SK-N-SH treated with all-trans-retinoic acid at 6 μM for 48 hours (cell line): ENCODE data around the gene CCDC170.
"Not testable (repeated sequence)": the region's sequence is repeated elsewhere in the genome, so short reads cannot be mapped to it uniquely, and the experiment has no call there.

Experiments used
- ATAC-seq: fragments of 200-7000 bp; cut with Tn5 transposase; 3 replicates; pipeline ENCODE4 v1.9.1; 2020; ENCODE audit warnings: mild to moderate bottlenecking, moderate library complexity
- ARNTL ChIP-seq: fragments of 450-650 bp; formaldehyde crosslinking; IDR thresholded peaks from 2 replicates; pipeline ENCODE4 v1.5.0; 2020; ENCODE audit warnings: low read depth, mild to moderate bottlenecking, moderate library complexity, borderline replicate concordance
- BACH2 ChIP-seq: fragments of 250-450 bp; sonication (Bioruptor Pico); IDR thresholded peaks from 2 replicates; pipeline ENCODE4 v1.9.0; 2021; ENCODE audit warnings: mild to moderate bottlenecking, borderline replicate concordance
- CSDC2 ChIP-seq: fragments of 250-450 bp; sonication (Bioruptor Pico); IDR thresholded peaks from 2 replicates; pipeline ENCODE4 v1.5.0; 2020; ENCODE audit warnings: mild to moderate bottlenecking, moderate library complexity
- ESRRG ChIP-seq: fragments of 250-450 bp; sonication (Bioruptor Pico); IDR thresholded peaks from 2 replicates; pipeline ENCODE4 v1.6.1; 2021; ENCODE audit warnings: mild to moderate bottlenecking
- GLIS3 ChIP-seq: fragments of 250-450 bp; sonication (Bioruptor Pico); IDR thresholded peaks from 2 replicates; pipeline ENCODE4 v1.5.0; 2020; ENCODE audit warnings: mild to moderate bottlenecking, moderate library complexity
- ISL1 ChIP-seq: fragments of 250-450 bp; sonication (Bioruptor Pico); IDR thresholded peaks from 2 replicates; pipeline ENCODE4 v2.1.2; 2022; ENCODE audit warnings: mild to moderate bottlenecking, moderate library complexity
- OSR1 ChIP-seq: fragments of 250-450 bp; sonication (Bioruptor Pico); IDR thresholded peaks from 2 replicates; pipeline ENCODE4 v1.8.0; 2022; ENCODE audit warnings: moderate library complexity, mild to moderate bottlenecking, inconsistent platforms
- POU6F1 ChIP-seq: fragments of 250-450 bp; sonication (Bioruptor Pico); IDR thresholded peaks from 2 replicates; pipeline ENCODE4 v1.8.0; 2021; ENCODE audit warnings: low read depth, mild to moderate bottlenecking, moderate library complexity, borderline replicate concordance
- PPARA ChIP-seq: fragments of 250-450 bp; sonication (Bioruptor Pico); IDR thresholded peaks from 2 replicates; pipeline ENCODE4 v1.5.0; 2020; ENCODE audit warnings: mild to moderate bottlenecking, borderline replicate concordance
- RARB ChIP-seq: fragments of 250-450 bp; sonication (Bioruptor Pico); IDR thresholded peaks from 2 replicates; pipeline ENCODE4 v1.8.0; 2021; ENCODE audit warnings: mild to moderate bottlenecking, moderate library complexity
- SNAI2 ChIP-seq: fragments of 250-450 bp; sonication (Bioruptor Pico); IDR thresholded peaks from 2 replicates; pipeline ENCODE4 v1.5.0; 2020; ENCODE audit warnings: mild to moderate bottlenecking, moderate library complexity
- TCF4 ChIP-seq: fragments of 250-450 bp; sonication (Bioruptor Pico); IDR thresholded peaks from 2 replicates; pipeline ENCODE4 v1.8.0; 2021; ENCODE audit warnings: mild to moderate bottlenecking, moderate library complexity, borderline replicate concordance
- TOX ChIP-seq: fragments of 250-450 bp; sonication (Bioruptor Pico); IDR thresholded peaks from 2 replicates; pipeline ENCODE4 v1.8.0; 2021; ENCODE audit warnings: mild to moderate bottlenecking, moderate library complexity, borderline replicate concordance
- TSHZ2 ChIP-seq: fragments of 250-450 bp; sonication (Bioruptor Pico); IDR thresholded peaks from 2 replicates; pipeline ENCODE4 v1.5.0; 2020; ENCODE audit warnings: mild to moderate bottlenecking, moderate library complexity
- ZC3H10 ChIP-seq: fragments of 250-450 bp; sonication (Bioruptor Pico); IDR thresholded peaks from 2 replicates; pipeline ENCODE4 v1.5.1; 2021; ENCODE audit warnings: mild to moderate bottlenecking, moderate library complexity
- ZFP3 ChIP-seq: fragments of 250-450 bp; sonication (Bioruptor Pico); IDR thresholded peaks from 2 replicates; pipeline ENCODE4 v1.5.0; 2020; ENCODE audit warnings: mild to moderate bottlenecking, moderate library complexity
- ZFP30 ChIP-seq: fragments of 450-650 bp; formaldehyde crosslinking; IDR thresholded peaks from 2 replicates; pipeline ENCODE4 v1.5.0; 2022; ENCODE audit warnings: mild to moderate bottlenecking, moderate library complexity
- ZNF70 ChIP-seq: fragments of 450-650 bp; formaldehyde crosslinking; IDR thresholded peaks from 2 replicates; pipeline ENCODE4 v1.5.0; 2020; ENCODE audit warnings: mild to moderate bottlenecking, moderate library complexity
- ZNF8 ChIP-seq: fragments of 450-650 bp; formaldehyde crosslinking; IDR thresholded peaks from 2 replicates; pipeline ENCODE4 v1.5.0; 2020; ENCODE audit warnings: mild to moderate bottlenecking, moderate library complexity
- TF ChIP-seq, protein P1 (sequence below): fragments of 250-450 bp; sonication (Bioruptor Pico); IDR thresholded peaks from 2 replicates; pipeline ENCODE4 v1.5.1; 2021; ENCODE audit warnings: mild to moderate bottlenecking, moderate library complexity
- TF ChIP-seq, protein P2 (sequence below): fragments of 250-450 bp; sonication (Bioruptor Pico); IDR thresholded peaks from 2 replicates; pipeline ENCODE4 v1.5.1; 2020; ENCODE audit warnings: low read depth, mild to moderate bottlenecking, moderate library complexity

The CCDC170 gene

GRCh38 chr6:151451417-151451949 is 42.3 kb upstream of the CCDC170 start:
- TF ChIP-seq ZC3H10 (CRISPR knock-in tag) (no peak), PPARA (CRISPR knock-in tag) (no peak)
- TF ChIP-seq, protein P1, sequence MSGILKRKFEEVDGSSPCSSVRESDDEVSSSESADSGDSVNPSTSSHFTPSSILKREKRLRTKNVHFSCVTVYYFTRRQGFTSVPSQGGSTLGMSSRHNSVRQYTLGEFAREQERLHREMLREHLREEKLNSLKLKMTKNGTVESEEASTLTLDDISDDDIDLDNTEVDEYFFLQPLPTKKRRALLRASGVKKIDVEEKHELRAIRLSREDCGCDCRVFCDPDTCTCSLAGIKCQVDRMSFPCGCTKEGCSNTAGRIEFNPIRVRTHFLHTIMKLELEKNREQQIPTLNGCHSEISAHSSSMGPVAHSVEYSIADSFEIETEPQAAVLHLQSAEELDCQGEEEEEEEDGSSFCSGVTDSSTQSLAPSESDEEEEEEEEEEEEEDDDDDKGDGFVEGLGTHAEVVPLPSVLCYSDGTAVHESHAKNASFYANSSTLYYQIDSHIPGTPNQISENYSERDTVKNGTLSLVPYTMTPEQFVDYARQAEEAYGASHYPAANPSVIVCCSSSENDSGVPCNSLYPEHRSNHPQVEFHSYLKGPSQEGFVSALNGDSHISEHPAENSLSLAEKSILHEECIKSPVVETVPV (CRISPR knock-in tag): peak; percentile 46; the same call in 1 of the 2 replicates
- TF ChIP-seq, all 23 proteins: peak for 1
- ATAC-seq: no peak

- TF ChIP-seq ZNF70 (CRISPR knock-in tag) (peak; percentile 29; the same call in 1 of the 2 replicates), TCF4 (CRISPR knock-in tag) (peak; percentile 17; the same call in 1 of the 2 replicates), ZNF8 (CRISPR knock-in tag) (no peak)
- ATAC-seq: peak; percentile 98
These were observed 41.7 kb upstream of the CCDC170 start, which contains the start of gene RMND1 for GRCh38 chr6:151451950-151452749. Gene RMND1 (minus strand): TSS chr6:151452126. CDS start chr6:151445811, 6,315 bp downstream.

- TF ChIP-seq TSHZ2 (CRISPR knock-in tag) (no peak), ZFP3 (no peak), ARNTL (no peak), CSDC2 (CRISPR knock-in tag) (no peak), TOX (CRISPR knock-in tag) (no peak), RARB (no peak), SNAI2 (CRISPR knock-in tag) (no peak), ESRRG (CRISPR knock-in tag) (no peak), OSR1 (CRISPR knock-in tag) (no peak), GLIS3 (CRISPR knock-in tag) (no peak), ZNF8 (CRISPR knock-in tag) (no peak), BACH2 (CRISPR knock-in tag) (no peak), PPARA (CRISPR knock-in tag) (no peak), ZFP30 (CRISPR knock-in tag) (no peak), TCF4 (CRISPR knock-in tag) (no peak), POU6F1 (no peak), ISL1 (CRISPR knock-in tag) (no peak), ZC3H10 (CRISPR knock-in tag) (no peak)
- TF ChIP-seq, protein P2, sequence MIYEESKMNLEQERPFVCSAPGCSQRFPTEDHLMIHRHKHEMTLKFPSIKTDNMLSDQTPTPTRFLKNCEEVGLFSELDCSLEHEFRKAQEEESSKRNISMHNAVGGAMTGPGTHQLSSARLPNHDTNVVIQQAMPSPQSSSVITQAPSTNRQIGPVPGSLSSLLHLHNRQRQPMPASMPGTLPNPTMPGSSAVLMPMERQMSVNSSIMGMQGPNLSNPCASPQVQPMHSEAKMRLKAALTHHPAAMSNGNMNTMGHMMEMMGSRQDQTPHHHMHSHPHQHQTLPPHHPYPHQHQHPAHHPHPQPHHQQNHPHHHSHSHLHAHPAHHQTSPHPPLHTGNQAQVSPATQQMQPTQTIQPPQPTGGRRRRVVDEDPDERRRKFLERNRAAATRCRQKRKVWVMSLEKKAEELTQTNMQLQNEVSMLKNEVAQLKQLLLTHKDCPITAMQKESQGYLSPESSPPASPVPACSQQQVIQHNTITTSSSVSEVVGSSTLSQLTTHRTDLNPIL: no peak
- TF ChIP-seq, protein P1 (CRISPR knock-in tag): no peak
These were observed 40.9 kb upstream of the CCDC170 start for GRCh38 chr6:151452750-151453427.

GRCh38 chr6:151455751-151456398 is 37.9 kb upstream of the CCDC170 start:
- ATAC-seq: not testable (repeated sequence)

More at GRCh38 chr6:151452750-151453427, 40.9 kb upstream of the CCDC170 start:
- ATAC-seq: peak; percentile 9; the same call in 1 of the 3 replicates
